GM19395 (cell line): ENCODE data around the gene FILIP1L.

Experiments used
- ATAC-seq: cut with Tn5 transposase; IDR thresholded peaks from one replicate; pipeline ENCODE4 v1.9.1; 2021; ENCODE audit warnings: mild to moderate bottlenecking, moderate library complexity; ENCODE audit not compliant: unreplicated experiment

The FILIP1L gene

GRCh38 chr3:99818818-99819217 lies 295.5 kb downstream of the FILIP1L start:
- no peak for ATAC-seq

- ATAC-seq, result peak; percentile 98
Observed at GRCh38 chr3:99817437-99818240, 296.7 kb downstream of the FILIP1L start, which contains the start of gene CMSS1. Gene CMSS1, plus strand, starts transcription at chr3:99817862.

- ATAC-seq, result no peak
Observed at GRCh38 chr3:99817047-99817436, 297.3 kb downstream of the FILIP1L start.

DNA sequence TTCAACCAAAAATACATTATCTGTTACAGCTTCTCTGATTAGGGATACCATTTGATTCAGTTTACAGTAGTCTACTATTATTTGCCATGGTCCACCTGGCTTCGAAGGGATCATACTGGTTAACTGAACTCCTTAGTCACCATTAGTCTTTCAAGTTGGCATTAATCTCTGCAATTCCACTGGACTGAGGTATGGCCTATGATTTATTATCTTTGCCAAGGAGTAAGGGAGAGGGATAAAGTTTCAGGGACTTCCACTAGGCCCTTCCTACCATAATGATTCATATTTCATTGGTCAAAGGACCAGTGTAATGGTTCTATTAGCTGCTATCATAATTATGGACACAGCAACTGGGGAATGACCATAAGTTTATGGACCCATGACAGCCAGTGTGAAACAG lies 303.9 kb downstream of the FILIP1L start:
- no peak for ATAC-seq

GRCh38 chr3:99809565-99809964 lies 304.7 kb downstream of the FILIP1L start:
- no peak for ATAC-seq

DNA sequence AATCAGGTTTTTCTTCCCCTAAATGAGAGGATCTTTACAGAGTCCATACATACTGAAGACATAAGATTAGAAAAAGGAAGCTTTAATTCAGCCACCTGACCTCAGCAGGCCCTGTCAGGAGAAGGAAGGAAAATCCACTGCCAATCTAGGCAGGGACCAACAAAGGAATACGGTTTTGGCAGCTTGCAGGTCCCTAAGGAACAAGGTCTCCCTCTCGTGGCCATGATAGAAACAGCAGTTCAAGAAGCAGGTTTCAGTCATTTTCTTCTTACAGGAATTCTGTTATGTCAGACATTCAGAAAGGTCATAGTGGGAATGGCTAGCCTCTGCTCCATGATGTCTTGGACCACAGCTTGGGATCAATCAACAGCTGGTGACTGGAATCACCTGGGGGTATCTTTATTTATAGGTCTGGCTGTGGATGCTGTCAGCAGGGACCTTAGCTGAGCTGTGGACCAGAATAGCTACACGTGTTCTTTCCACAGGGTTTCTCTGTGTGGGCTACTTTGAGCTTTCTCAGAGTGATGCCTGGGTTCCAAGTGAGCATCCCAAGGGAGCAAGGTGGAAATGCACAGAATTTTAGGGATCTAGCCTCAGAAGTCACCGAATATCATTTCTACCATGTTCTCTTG lies 306.0 kb downstream of the FILIP1L start:
- ATAC-seq, result peak; percentile 72

- no peak for ATAC-seq
Observed at GRCh38 chr3:99805160-99805559, 309.1 kb downstream of the FILIP1L start.

DNA sequence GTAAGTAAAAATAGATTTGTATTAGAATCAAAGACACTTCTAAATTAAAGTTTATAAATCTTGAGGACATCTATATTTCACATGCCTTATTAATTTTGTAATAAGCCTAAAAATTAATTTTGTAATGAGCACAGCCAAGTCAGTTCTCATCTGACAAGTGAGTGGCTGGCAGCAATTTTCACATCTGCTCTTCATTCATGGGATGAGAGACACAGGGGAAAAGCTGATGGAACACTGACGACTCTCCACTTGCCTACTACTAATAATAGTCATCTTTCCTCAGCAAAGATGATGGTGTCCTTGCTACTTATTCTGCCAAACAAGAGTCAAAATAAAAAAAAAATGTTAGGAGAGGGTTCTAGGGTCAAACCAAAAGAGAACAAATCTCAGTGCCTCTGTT lies 311.0 kb downstream of the FILIP1L start:
- ATAC-seq, result no peak

- ATAC-seq, result no peak
Observed at GRCh38 chr3:99799422-99799821, 314.9 kb downstream of the FILIP1L start.

- ATAC-seq, result no peak
Observed at GRCh38 chr3:99795573-99795972, 318.7 kb downstream of the FILIP1L start.

DNA sequence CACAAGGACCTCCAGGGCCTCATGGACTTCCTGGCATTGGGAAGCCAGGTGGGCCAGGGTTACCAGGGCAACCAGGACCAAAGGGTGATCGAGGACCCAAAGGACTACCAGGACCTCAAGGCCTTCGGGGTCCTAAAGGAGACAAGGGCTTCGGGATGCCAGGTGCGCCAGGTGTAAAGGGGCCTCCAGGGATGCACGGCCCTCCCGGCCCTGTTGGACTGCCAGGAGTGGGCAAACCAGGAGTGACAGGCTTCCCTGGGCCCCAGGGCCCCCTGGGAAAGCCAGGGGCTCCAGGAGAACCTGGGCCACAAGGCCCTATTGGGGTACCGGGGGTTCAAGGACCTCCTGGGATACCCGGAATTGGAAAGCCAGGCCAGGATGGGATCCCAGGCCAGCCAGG lies 319.8 kb downstream of the FILIP1L start:
- ATAC-seq, result no peak

GRCh38 chr3:99789011-99789721 lies 325.1 kb downstream of the FILIP1L start:
- peak; percentile 90 for ATAC-seq
